Suprapubic skin (tissue), 4 donors: ENCODE measurements around the gene CIRBP. TPM values are rescaled to one million over a fixed set of nuclear protein-coding genes. Genes with fewer than 3 reads are reported as not detected.
"Not testable (repeated sequence)": the region's sequence is repeated elsewhere in the genome, so short reads cannot be mapped to it uniquely, and the experiment has no call there.

Source experiments
- DNase-seq, 2 donors: peaks; one replicate each; pipeline ENCODE4 v3.0.0-alpha.2; 2019; ENCODE audit warnings: low spot score in 2 of 2
- H3K27ac ChIP-seq: fragments of 200-600 bp; sonication (generic); one replicate; pipeline ENCODE4 v1.5.1; 2019
- H3K27me3 ChIP-seq: fragments of 200-600 bp; sonication (generic); one replicate; pipeline ENCODE4 v1.5.1; 2019
- H3K36me3 ChIP-seq: fragments of 200-600 bp; sonication (generic); one replicate; pipeline ENCODE4 v1.5.1; 2019
- H3K4me1 ChIP-seq: fragments of 200-600 bp; sonication (generic); one replicate; pipeline ENCODE4 v1.5.1; 2019
- H3K4me3 ChIP-seq: fragments of 200-600 bp; sonication (generic); one replicate; pipeline ENCODE4 v1.5.1; 2019; ENCODE audit warnings: mild to moderate bottlenecking
- H3K9me3 ChIP-seq: fragments of 200-600 bp; sonication (generic); one replicate; pipeline ENCODE4 v1.5.1; 2019
- EP300 ChIP-seq: sonication (generic); formaldehyde crosslinking; IDR thresholded peaks from one replicate; pipeline ENCODE4 v1.6.1; 2017; ENCODE audit warnings: antibody characterized with exemption
- POLR2A ChIP-seq, 2 donors: fragments of 450-650 bp; IDR thresholded peaks; one replicate each; pipeline ENCODE4 v1.6.1; 2017; ENCODE audit warnings: antibody characterized with exemption in 2 of 2, mild to moderate bottlenecking in 2 of 2, moderate library complexity in 2 of 2
- POLR2AphosphoS5 ChIP-seq, 3 donors: sonication (generic); formaldehyde crosslinking; IDR thresholded peaks; one replicate each; pipeline ENCODE4 v1.6.1; 2017; ENCODE audit warnings: antibody characterized with exemption in 3 of 3
- WGBS: methylation state at CpG from one replicate; pipeline ENCODE4 v1.1.5; 2018; 5-methylcytosine and 5-hydroxymethylcytosine counted together
- total RNA-seq, 4 donors: library from RNA; depleted of rRNA; stranded (reverse); fragments of >200 nt; gene quantifications; one replicate each; pipeline ENCODE4 v1.1.0, GENCODE V29; 2016
- TF ChIP-seq, protein P1 (sequence below), 2 donors: fragments of 200-600 bp in 1 of 2; fragments of 450-650 bp in 1 of 2; sonication (generic) in 1 of 2; IDR thresholded peaks; one replicate each; pipeline ENCODE4 v1.5.1; 2016 to 2019; ENCODE audit warnings: antibody characterized with exemption in 2 of 2, mild to moderate bottlenecking in 1 of 2, moderate library complexity in 1 of 2

Gene CIRBP
- total RNA-seq, 4 donors from 2014 or later = 338 to 672 (median 451) TPM

DNA sequence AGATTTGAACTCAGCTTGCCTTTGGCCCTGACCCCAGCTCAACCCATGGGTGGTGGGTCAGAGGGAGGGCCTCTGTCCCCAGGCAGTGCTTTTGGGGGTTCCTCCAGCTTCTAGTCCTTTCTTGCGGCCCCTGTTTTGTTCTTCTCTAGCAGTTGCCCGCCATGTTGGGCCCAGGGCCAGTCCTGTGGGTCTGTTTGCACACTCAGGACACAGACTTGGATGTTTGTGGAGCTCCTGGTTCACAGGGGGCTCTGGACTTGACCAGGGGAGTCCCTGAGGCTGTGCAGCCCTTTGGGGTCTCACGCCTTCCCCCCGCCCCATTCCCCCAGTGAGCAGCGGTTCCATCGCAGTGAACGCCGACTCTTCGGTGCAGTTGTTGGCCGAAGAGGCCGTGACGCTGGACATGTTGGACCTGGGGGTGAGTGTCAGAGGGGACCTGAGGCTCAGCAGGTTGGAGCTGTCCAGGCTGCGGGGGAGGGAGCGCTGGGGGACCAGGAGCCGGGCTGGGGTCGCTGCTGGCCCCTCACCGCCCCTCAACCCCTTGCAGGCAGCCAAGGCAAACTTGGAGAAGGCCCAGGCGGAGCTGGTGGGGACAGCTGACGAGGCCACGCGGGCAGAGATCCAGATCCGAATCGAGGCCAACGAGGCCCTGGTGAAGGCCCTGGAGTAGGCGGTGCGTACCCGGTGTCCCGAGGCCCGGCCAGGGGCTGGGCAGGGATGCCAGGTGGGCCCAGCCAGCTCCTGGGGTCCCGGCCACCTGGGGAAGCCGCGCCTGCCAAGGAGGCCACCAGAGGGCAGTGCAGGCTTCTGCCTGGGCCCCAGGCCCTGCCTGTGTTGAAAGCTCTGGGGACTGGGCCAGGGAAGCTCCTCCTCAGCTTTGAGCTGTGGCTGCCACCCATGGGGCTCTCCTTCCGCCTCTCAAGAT lies 25.1 kb upstream of the CIRBP start:
- peak; percentile 94 for DNase-seq
- TF ChIP-seq, protein P1, sequence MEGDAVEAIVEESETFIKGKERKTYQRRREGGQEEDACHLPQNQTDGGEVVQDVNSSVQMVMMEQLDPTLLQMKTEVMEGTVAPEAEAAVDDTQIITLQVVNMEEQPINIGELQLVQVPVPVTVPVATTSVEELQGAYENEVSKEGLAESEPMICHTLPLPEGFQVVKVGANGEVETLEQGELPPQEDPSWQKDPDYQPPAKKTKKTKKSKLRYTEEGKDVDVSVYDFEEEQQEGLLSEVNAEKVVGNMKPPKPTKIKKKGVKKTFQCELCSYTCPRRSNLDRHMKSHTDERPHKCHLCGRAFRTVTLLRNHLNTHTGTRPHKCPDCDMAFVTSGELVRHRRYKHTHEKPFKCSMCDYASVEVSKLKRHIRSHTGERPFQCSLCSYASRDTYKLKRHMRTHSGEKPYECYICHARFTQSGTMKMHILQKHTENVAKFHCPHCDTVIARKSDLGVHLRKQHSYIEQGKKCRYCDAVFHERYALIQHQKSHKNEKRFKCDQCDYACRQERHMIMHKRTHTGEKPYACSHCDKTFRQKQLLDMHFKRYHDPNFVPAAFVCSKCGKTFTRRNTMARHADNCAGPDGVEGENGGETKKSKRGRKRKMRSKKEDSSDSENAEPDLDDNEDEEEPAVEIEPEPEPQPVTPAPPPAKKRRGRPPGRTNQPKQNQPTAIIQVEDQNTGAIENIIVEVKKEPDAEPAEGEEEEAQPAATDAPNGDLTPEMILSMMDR (IDR thresholded peaks at IDR 0.05) = peak; percentile 96 to 97
- TF ChIP-seq POLR2A (IDR thresholded peaks at IDR 0.05) (no peak), POLR2AphosphoS5 (IDR thresholded peaks at IDR 0.05) (peak in 1 of 3 donors; percentile 36), EP300 (no peak)
- no peaks in the 10 kb centered on the region for H3K9me3 ChIP-seq
- no peaks in the 10 kb centered on the region for H3K36me3 ChIP-seq
- H3K4me1 ChIP-seq = peaks cover 85% of the 10 kb centered on the region
- no peaks in the 10 kb centered on the region for H3K27me3 ChIP-seq
- peak overlapping the region; percentile 42 for H3K4me3 ChIP-seq
- 70% methylated on average over 8 of the region's 33 CpGs for WGBS
- H3K27ac ChIP-seq = peak overlapping the region; percentile 88

DNA sequence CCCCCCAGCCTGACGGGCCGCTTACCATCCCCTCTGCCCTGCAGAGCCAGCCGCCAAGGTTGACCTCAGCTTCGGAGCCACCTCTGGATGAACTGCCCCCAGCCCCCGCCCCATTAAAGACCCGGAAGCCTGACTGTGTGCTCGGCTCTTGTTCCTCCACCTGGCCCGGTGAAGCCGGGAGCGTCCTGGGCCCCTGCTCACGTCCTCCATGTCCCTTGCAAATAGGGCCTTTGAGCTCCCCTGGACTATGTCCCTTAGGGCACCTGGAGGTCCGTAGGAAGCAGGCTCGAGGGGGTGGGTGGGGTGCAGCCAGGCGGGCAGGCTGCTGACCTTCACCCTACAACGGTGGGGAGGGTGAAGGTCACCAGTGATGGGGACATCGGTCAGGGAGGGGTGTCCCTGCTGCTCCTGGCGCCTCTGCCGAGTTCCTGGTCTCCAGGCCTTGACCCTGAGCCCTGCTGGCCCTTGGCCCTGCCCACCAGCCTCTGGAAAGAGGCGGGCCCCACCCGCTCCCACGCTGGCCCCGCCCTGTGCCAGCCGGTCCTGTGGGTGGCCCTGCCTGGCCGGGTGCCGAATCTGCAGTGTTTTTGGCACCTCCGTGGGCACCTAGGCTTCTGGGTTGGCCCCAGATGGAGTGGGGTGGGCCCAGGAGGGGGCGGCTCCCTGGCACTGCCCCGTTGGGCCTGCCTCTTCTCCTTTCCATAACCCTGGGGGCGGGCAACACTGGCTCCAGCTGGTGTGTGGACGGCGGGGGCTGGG lies 24.3 kb upstream of the CIRBP start:
- under 1% methylated on average over 23 of the region's 31 CpGs for WGBS
- H3K27me3 ChIP-seq = no peaks in the 10 kb centered on the region
- peak overlapping the region; percentile 88 for H3K27ac ChIP-seq
- peaks cover 82% of the 10 kb centered on the region for H3K4me1 ChIP-seq
- H3K4me3 ChIP-seq = peak overlapping the region; percentile 42
- DNase-seq = peak in 1 of 2 donors; percentile 88
- TF ChIP-seq POLR2A (IDR thresholded peaks at IDR 0.05) (no peak), POLR2AphosphoS5 (IDR thresholded peaks at IDR 0.05) (no peak)
- H3K36me3 ChIP-seq = peaks cover 2% of the 10 kb centered on the region
- H3K9me3 ChIP-seq = no peaks in the 10 kb centered on the region

DNA sequence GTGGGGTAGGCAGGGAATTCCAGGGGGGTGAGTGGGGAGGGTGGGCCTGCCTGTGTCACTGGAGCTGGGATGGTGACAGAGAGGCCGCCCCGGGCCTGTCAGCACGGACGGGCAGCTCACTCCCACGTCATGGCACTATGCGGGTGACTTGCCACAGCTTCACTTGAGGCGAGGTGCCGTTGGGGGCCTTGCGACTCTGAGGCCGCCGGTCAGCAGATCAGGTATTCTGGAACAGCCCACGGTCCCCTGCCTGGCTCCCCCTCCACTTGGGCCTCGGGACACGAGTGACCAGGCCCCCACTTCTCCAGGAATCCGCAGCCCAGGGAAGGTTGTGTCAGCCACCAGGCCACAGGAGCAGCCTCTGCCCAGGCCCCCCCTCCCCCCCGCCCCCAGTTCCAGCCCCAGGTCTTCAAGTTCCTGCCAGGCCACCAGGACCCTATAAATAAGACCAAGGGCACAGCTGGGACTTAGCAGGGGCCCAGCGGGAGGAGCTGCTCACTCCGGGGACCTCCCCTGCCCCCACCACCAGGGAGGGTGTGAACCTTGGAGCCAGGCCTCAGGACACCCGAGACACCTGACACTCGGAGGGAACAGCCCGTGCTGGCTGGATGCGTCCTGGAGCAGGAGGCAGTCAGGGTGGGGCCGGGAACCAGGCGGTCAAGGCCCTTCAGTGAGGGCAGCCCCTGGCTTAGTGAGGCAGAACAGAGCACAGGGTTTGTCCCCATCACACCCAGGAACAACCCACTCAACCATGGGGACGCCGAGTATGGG lies 23.5 kb upstream of the CIRBP start:
- H3K9me3 ChIP-seq = no peaks in the 10 kb centered on the region
- TF ChIP-seq, protein P1 (IDR thresholded peaks at IDR 0.05) = no peak
- TF ChIP-seq EP300 (peak; percentile 78), POLR2AphosphoS5 (IDR thresholded peaks at IDR 0.05) (peak in 1 of 3 donors; percentile 20)
- peaks cover 9% of the 10 kb centered on the region for H3K36me3 ChIP-seq
- H3K4me3 ChIP-seq = peak overlapping the region; percentile 42
- 38% methylated on average over 8 of the region's 26 CpGs for WGBS
- peak overlapping the region; percentile 88 for H3K27ac ChIP-seq
- no peaks in the 10 kb centered on the region for H3K27me3 ChIP-seq
- peak in 1 of 2 donors; percentile 86 for DNase-seq
- H3K4me1 ChIP-seq = peaks cover 74% of the 10 kb centered on the region

DNA sequence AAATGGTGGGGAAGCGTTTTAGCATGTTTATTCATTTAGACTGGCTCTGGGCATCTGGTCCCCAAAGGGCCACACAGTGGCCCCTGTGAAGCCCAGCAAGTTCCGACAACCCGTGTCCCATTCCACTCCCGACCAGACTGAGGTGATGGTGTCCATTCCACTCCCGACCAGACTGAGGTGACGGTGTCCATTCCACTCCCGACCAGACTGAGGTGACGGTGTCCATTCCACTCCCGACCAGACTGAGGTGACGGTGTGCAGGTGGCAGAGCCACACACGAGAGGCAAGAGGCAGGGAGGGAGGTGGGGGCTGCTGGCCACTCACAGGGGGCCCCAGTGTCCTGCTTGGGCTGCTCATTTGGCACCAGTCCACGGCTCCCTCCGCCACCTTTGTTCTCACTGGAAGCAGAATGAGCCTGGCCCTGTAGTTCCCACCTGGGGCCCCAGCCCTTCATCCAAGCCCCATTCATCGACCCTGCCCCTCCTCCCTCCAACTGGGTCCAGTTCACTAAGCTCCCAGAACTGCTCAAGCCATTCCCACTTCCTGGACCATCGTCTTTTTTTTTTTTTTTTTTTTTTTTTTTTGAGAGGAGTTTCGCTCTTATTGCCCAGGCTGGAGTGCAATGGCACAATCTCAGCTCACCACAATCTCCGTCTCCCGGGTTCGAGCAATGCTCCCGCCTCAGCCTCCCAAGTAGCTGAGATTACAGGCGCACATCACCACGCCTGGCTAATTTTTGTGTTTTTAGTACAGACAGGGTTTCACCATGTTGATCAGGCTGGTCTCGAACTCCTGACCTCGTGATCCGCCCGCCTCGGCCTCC lies 22.7 kb upstream of the CIRBP start:
- WGBS = 77% methylated on average over 19 of the region's 27 CpGs
- Histone ChIP-seq H3K36me3 (peaks cover 16% of the 10 kb centered on the region), H3K4me1 (peaks cover 70% of the 10 kb centered on the region), H3K27ac (peak overlapping the region; percentile 99)
- H3K9me3 ChIP-seq, H3K4me3 ChIP-seq, H3K27me3 ChIP-seq: not testable (repeated sequence)
- peak in 1 of 2 donors; percentile 86 for DNase-seq

DNA sequence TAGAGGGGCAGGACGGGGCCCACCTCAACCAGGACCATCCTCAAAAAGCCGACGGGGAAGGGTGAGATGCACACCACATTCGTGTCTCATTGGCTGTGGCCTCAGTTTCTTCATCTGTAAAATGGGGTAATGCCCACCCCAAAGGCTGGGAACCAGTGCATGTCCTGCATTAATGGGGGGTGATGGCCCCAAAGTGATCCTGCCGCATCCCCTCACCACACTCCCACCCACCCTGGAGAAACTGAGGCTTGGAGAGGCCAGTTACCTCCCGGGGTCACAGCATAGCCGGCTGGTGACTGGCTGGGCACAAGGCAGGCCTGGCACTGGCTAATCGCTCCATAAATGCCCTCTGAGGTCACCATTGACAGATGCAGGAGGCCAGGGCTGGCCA lies 21.4 kb upstream of the CIRBP start:
- no peaks in the 10 kb centered on the region for H3K9me3 ChIP-seq
- WGBS = 79% methylated on average over 5 of the region's 8 CpGs
- peak overlapping the region; percentile 92 for H3K4me3 ChIP-seq
- peaks cover 73% of the 10 kb centered on the region for H3K4me1 ChIP-seq
- no peaks in the 10 kb centered on the region for H3K27me3 ChIP-seq
- H3K27ac ChIP-seq = peak overlapping the region; percentile 99
- peaks cover 20% of the 10 kb centered on the region for H3K36me3 ChIP-seq
- TF ChIP-seq, protein P1 (IDR thresholded peaks at IDR 0.05) = no peak
- TF ChIP-seq POLR2A (IDR thresholded peaks at IDR 0.05) (no peak), EP300 (no peak), POLR2AphosphoS5 (IDR thresholded peaks at IDR 0.05) (no peak)
- DNase-seq = no peak
